Progenitor cell of endocrine pancreas (in vitro differentiated cells): ENCODE data around the gene SVEP1. TPM values are rescaled to one million over a fixed set of nuclear protein-coding genes. Genes with fewer than 3 reads are reported as not detected.
"Not testable (repeated sequence)": the region's sequence is repeated elsewhere in the genome, so short reads cannot be mapped to it uniquely, and the experiment has no call there.

Experiments
- DNase-seq: peaks from one replicate; pipeline ENCODE4 v3.0.0; 2021; ENCODE audit warnings: low spot score; ENCODE audit not compliant: unreplicated experiment
- H3K27ac Mint-ChIP-seq: 2 replicates; pipeline ENCODE4 v1.8.0; 2021; ENCODE audit warnings: mild to moderate bottlenecking, moderate library complexity, mixed read lengths
- H3K27me3 Mint-ChIP-seq: 2 replicates; pipeline ENCODE4 v1.8.0; 2021; ENCODE audit warnings: mixed read lengths
- H3K36me3 Mint-ChIP-seq: 2 replicates; pipeline ENCODE4 v1.8.0; 2022; ENCODE audit warnings: mixed read lengths; ENCODE audit not compliant: insufficient read depth
- H3K4me1 Mint-ChIP-seq: 2 replicates; pipeline ENCODE4 v1.8.0; 2021; ENCODE audit warnings: low read depth, mixed read lengths
- H3K4me3 Mint-ChIP-seq: 2 replicates; pipeline ENCODE4 v1.8.0; 2021; ENCODE audit warnings: low read depth, mild to moderate bottlenecking, moderate library complexity, mixed read lengths
- H3K9me3 Mint-ChIP-seq: 2 replicates; pipeline ENCODE4 v1.8.0; 2021; ENCODE audit warnings: low read depth, mixed read lengths
- CTCF ChIP-seq: fragments of 200-600 bp; sonication (generic); IDR thresholded peaks from one replicate; pipeline ENCODE4 v1.5.0; 2021; ENCODE audit warnings: antibody characterized with exemption, mild to moderate bottlenecking; ENCODE audit not compliant: unreplicated experiment
- total RNA-seq: library from RNA; stranded (reverse); gene quantifications from 2 replicates; pipeline ENCODE4 v1.2.1, GENCODE V29; 2021

Gene SVEP1
- total RNA-seq, 1 donor from 2014 or later, result 0.26 TPM

- TF ChIP-seq CTCF, result no peak
- H3K9me3 Mint-ChIP-seq, result no peaks in the 10 kb centered on the region
- no peaks in the 10 kb centered on the region for H3K36me3 Mint-ChIP-seq
- H3K27ac Mint-ChIP-seq, result no peak overlapping the region
- H3K4me1 Mint-ChIP-seq, result peaks cover 1% of the 10 kb centered on the region
- H3K27me3 Mint-ChIP-seq, result no peaks in the 10 kb centered on the region
- no peak overlapping the region for H3K4me3 Mint-ChIP-seq
- no peak for DNase-seq
Observed at GRCh38 chr9:110364451-110364850, 215.1 kb downstream of the SVEP1 start.

- DNase-seq, H3K9me3 Mint-ChIP-seq, H3K36me3 Mint-ChIP-seq, H3K4me3 Mint-ChIP-seq, H3K27me3 Mint-ChIP-seq, H3K27ac Mint-ChIP-seq, H3K4me1 Mint-ChIP-seq: not testable (repeated sequence)
Observed at GRCh38 chr9:110358992-110359391, 220.5 kb downstream of the SVEP1 start.

- Mint-ChIP-seq H3K36me3 (no peaks in the 10 kb centered on the region), H3K9me3 (no peaks in the 10 kb centered on the region), H3K27me3 (no peaks in the 10 kb centered on the region), H3K4me1 (no peaks in the 10 kb centered on the region), H3K4me3 (no peak overlapping the region), H3K27ac (no peak overlapping the region)
- TF ChIP-seq CTCF, result no peak
- no peak for DNase-seq
Observed at GRCh38 chr9:110357505-110357904, 222.0 kb downstream of the SVEP1 start.

GRCh38 chr9:110356639-110357395, 222.7 kb downstream of the SVEP1 start:
- Mint-ChIP-seq H3K4me1 (no peaks in the 10 kb centered on the region), H3K4me3 (no peak overlapping the region), H3K27ac (no peak overlapping the region), H3K9me3 (no peaks in the 10 kb centered on the region), H3K27me3 (no peaks in the 10 kb centered on the region), H3K36me3 (no peaks in the 10 kb centered on the region)
- TF ChIP-seq CTCF, result no peak
- DNase-seq, result no peak

GRCh38 chr9:110355911-110356310, 223.6 kb downstream of the SVEP1 start:
- Mint-ChIP-seq H3K9me3 (no peaks in the 10 kb centered on the region), H3K27me3 (no peaks in the 10 kb centered on the region), H3K27ac (no peak overlapping the region), H3K36me3 (no peaks in the 10 kb centered on the region), H3K4me1 (no peaks in the 10 kb centered on the region), H3K4me3 (no peak overlapping the region)
- TF ChIP-seq CTCF, result no peak
- DNase-seq, result no peak

- TF ChIP-seq CTCF, result no peak
- no peak overlapping the region for H3K4me3 Mint-ChIP-seq
- H3K27ac Mint-ChIP-seq, result no peak overlapping the region
- no peaks in the 10 kb centered on the region for H3K9me3 Mint-ChIP-seq
- H3K36me3 Mint-ChIP-seq, result no peaks in the 10 kb centered on the region
- DNase-seq, result no peak
- H3K27me3 Mint-ChIP-seq, result peaks cover 4% of the 10 kb centered on the region
- H3K4me1 Mint-ChIP-seq, result no peaks in the 10 kb centered on the region
Observed at GRCh38 chr9:110351009-110351467, 228.5 kb downstream of the SVEP1 start.
